ENCODE measurements around the gene FCN1.

Gene FCN1

GRCh38 chr9:134964271-134965055, 46.8 kb upstream of the FCN1 start:
- H3K4me3 ChIP-seq (ENCODE audit: low read depth, low read length): no peak overlapping the region
- no peak for TF ChIP-seq CTCF (IDR thresholded peaks at IDR 0.05; ENCODE audit: low read depth, low read length)
- TF ChIP-seq MAX (IDR thresholded peaks at IDR 0.05; ENCODE audit: low read depth, low read length): no peak
- no peak for TF ChIP-seq MYC (IDR thresholded peaks at IDR 0.05; ENCODE audit: low read depth, low read length)
- no peak for TF ChIP-seq POLR2A (IDR thresholded peaks at IDR 0.05; ENCODE audit: extremely low read depth, insufficient read length)
- DNase-seq (ENCODE audit: low read depth): no peak

GRCh38 chr9:134963546-134963945, 45.8 kb upstream of the FCN1 start:
- no peak for DNase-seq (ENCODE audit: low read depth)
- TF ChIP-seq CTCF (IDR thresholded peaks at IDR 0.05; ENCODE audit: low read depth, low read length): no peak
- TF ChIP-seq MYC (IDR thresholded peaks at IDR 0.05; ENCODE audit: low read depth, low read length): no peak
- no peak for TF ChIP-seq MAX (IDR thresholded peaks at IDR 0.05; ENCODE audit: low read depth, low read length)
- no peak for TF ChIP-seq POLR2A (IDR thresholded peaks at IDR 0.05; ENCODE audit: extremely low read depth, insufficient read length)
- H3K4me3 ChIP-seq (ENCODE audit: low read depth, low read length): no peak overlapping the region

- no peak for DNase-seq (ENCODE audit: low read depth)
- no peak overlapping the region for H3K4me3 ChIP-seq (ENCODE audit: low read depth, low read length)
- no peak for TF ChIP-seq MYC (IDR thresholded peaks at IDR 0.05; ENCODE audit: low read depth, low read length)
- no peak for TF ChIP-seq POLR2A (IDR thresholded peaks at IDR 0.05; ENCODE audit: extremely low read depth, insufficient read length)
Measured at GRCh38 chr9:134962973-134963364, 45.3 kb upstream of the FCN1 start.

GRCh38 chr9:134962065-134962972, 44.6 kb upstream of the FCN1 start:
- H3K4me3 ChIP-seq (ENCODE audit: low read depth, low read length): no peak overlapping the region
- DNase-seq (ENCODE audit: low read depth): no peak
- TF ChIP-seq CTCF (IDR thresholded peaks at IDR 0.05; ENCODE audit: low read depth, low read length) (no peak), POLR2A (IDR thresholded peaks at IDR 0.05; ENCODE audit: extremely low read depth, insufficient read length) (no peak), MAX (IDR thresholded peaks at IDR 0.05; ENCODE audit: low read depth, low read length) (no peak)

- no peak for DNase-seq (ENCODE audit: low read depth)
- H3K4me3 ChIP-seq (ENCODE audit: low read depth, low read length): no peak overlapping the region
- TF ChIP-seq MYC (IDR thresholded peaks at IDR 0.05; ENCODE audit: low read depth, low read length) (no peak), POLR2A (IDR thresholded peaks at IDR 0.05; ENCODE audit: extremely low read depth, insufficient read length) (no peak)
Measured at GRCh38 chr9:134961331-134962064, 43.8 kb upstream of the FCN1 start.

- DNase-seq (ENCODE audit: low read depth): no peak
- TF ChIP-seq MYC (IDR thresholded peaks at IDR 0.05; ENCODE audit: low read depth, low read length): no peak
- TF ChIP-seq POLR2A (IDR thresholded peaks at IDR 0.05; ENCODE audit: extremely low read depth, insufficient read length): no peak
- TF ChIP-seq MAX (IDR thresholded peaks at IDR 0.05; ENCODE audit: low read depth, low read length): no peak
- no peak for TF ChIP-seq CTCF (IDR thresholded peaks at IDR 0.05; ENCODE audit: low read depth, low read length)
- no peak overlapping the region for H3K4me3 ChIP-seq (ENCODE audit: low read depth, low read length)
Measured at GRCh38 chr9:134960701-134961181, 43.0 kb upstream of the FCN1 start.

All from NB4 (cell line).